Measurements from ENCODE around the gene CCR7.

Gene CCR7

GRCh38 chr17:40536295-40537171 lies 28.7 kb downstream of the CCR7 start:
- H3K4me3 Mint-ChIP-seq = no peak overlapping the region
- no peak for DNase-seq
- H3K27me3 Mint-ChIP-seq = peaks cover 20% of the 10 kb centered on the region

GRCh38 chr17:40535924-40536294 lies 29.4 kb downstream of the CCR7 start:
- no peaks in the 10 kb centered on the region for H3K9me3 Mint-ChIP-seq
- peaks cover 15% of the 10 kb centered on the region for H3K36me3 Mint-ChIP-seq
- H3K27ac Mint-ChIP-seq = peak overlapping the region; percentile 68
- H3K4me3 Mint-ChIP-seq = no peak overlapping the region
- H3K4me1 Mint-ChIP-seq = peaks cover 98% of the 10 kb centered on the region
- H3K27me3 Mint-ChIP-seq = peaks cover 20% of the 10 kb centered on the region
- no peak for DNase-seq
- CTCF ChIA-PET = interaction anchor here (0.7 to 15.0 kb wide), 7 partner anchors 23 to 176 kb away, joined by 3 to 271 read pairs (median 8); partner anchors contain the start of genes GJD3 and TOP2A

More at GRCh38 chr17:40536295-40537171, 28.7 kb downstream of the CCR7 start:
- CTCF ChIA-PET = interaction anchor here (0.9 to 15.0 kb wide), 6 partner anchors 12 to 176 kb away, joined by 3 to 271 read pairs (median 6); partner anchors contain the start of gene GJD3
- Mint-ChIP-seq H3K27ac (no peak overlapping the region), H3K36me3 (peaks cover 14% of the 10 kb centered on the region), H3K4me1 (peaks cover 98% of the 10 kb centered on the region), H3K9me3 (no peaks in the 10 kb centered on the region)

GRCh38 chr17:40535438-40535837 lies 29.8 kb downstream of the CCR7 start:
- Mint-ChIP-seq H3K4me1 (peaks cover 98% of the 10 kb centered on the region), H3K27ac (peak overlapping the region; percentile 68), H3K27me3 (peaks cover 20% of the 10 kb centered on the region), H3K9me3 (no peaks in the 10 kb centered on the region), H3K4me3 (no peak overlapping the region), H3K36me3 (peaks cover 18% of the 10 kb centered on the region)
- CTCF ChIA-PET = interaction anchor here (0.6 to 15.0 kb wide), 12 partner anchors 16 to 507 kb away, joined by 3 to 271 read pairs (median 10); partner anchors contain the start of genes GJD3 and TOP2A
- no peak for DNase-seq

GRCh38 chr17:40534371-40535189 lies 30.7 kb downstream of the CCR7 start:
- H3K4me1 Mint-ChIP-seq = peaks cover 96% of the 10 kb centered on the region
- H3K36me3 Mint-ChIP-seq = peaks cover 22% of the 10 kb centered on the region
- H3K27ac Mint-ChIP-seq = peak overlapping the region; percentile 81
- DNase-seq = no peak
- peaks cover 20% of the 10 kb centered on the region for H3K27me3 Mint-ChIP-seq
- H3K9me3 Mint-ChIP-seq = no peaks in the 10 kb centered on the region
- CTCF ChIA-PET = interaction anchor here (0.6 to 15.0 kb wide), 15 partner anchors 11 to 506 kb away, joined by 3 to 271 read pairs (median 22); partner anchors contain the start of genes GJD3, IGFBP4 and TOP2A
- H3K4me3 Mint-ChIP-seq = no peak overlapping the region

- no peak for DNase-seq
- H3K4me3 Mint-ChIP-seq = peak overlapping the region; percentile 59
Measured at GRCh38 chr17:40533896-40534295, 31.4 kb downstream of the CCR7 start.

GRCh38 chr17:40532520-40533253 lies 32.6 kb downstream of the CCR7 start:
- H3K4me1 Mint-ChIP-seq = peaks cover 96% of the 10 kb centered on the region
- H3K9me3 Mint-ChIP-seq = no peaks in the 10 kb centered on the region
- DNase-seq = peak; percentile 10
- H3K27me3 Mint-ChIP-seq = peaks cover 16% of the 10 kb centered on the region
- peaks cover 21% of the 10 kb centered on the region for H3K36me3 Mint-ChIP-seq
- H3K4me3 Mint-ChIP-seq = no peak overlapping the region
- H3K27ac Mint-ChIP-seq = peak overlapping the region; percentile 95
- CTCF ChIA-PET = interaction anchor here (0.7 to 15.0 kb wide), 34 partner anchors 8 to 420 kb away, joined by 3 to 271 read pairs (median 6); partner anchors contain the start of genes GJD3, IGFBP4 and TOP2A

More at GRCh38 chr17:40533896-40534295, 31.4 kb downstream of the CCR7 start:
- CTCF ChIA-PET = interaction anchor here (0.6 to 15.0 kb wide), 31 partner anchors 8 to 231 kb away, joined by 3 to 271 read pairs (median 6); partner anchors contain the start of genes GJD3, IGFBP4 and TOP2A
- Mint-ChIP-seq H3K36me3 (peaks cover 19% of the 10 kb centered on the region), H3K27me3 (peaks cover 20% of the 10 kb centered on the region), H3K4me1 (peaks cover 96% of the 10 kb centered on the region), H3K9me3 (no peaks in the 10 kb centered on the region), H3K27ac (peak overlapping the region; percentile 95)

GRCh38 chr17:40531051-40531991 lies 34.0 kb downstream of the CCR7 start:
- peaks cover 93% of the 10 kb centered on the region for H3K4me1 Mint-ChIP-seq
- CTCF ChIA-PET = interaction anchor here (0.6 to 15.0 kb wide), 26 partner anchors 11 to 461 kb away, joined by 3 to 271 read pairs (median 11); partner anchors contain the start of genes GJD3, IGFBP4 and TOP2A
- H3K36me3 Mint-ChIP-seq = peaks cover 32% of the 10 kb centered on the region
- no peak overlapping the region for H3K4me3 Mint-ChIP-seq
- peaks cover 8% of the 10 kb centered on the region for H3K27me3 Mint-ChIP-seq
- DNase-seq = peak; percentile 72
- H3K9me3 Mint-ChIP-seq = peaks cover 3% of the 10 kb centered on the region
- peak overlapping the region; percentile 95 for H3K27ac Mint-ChIP-seq

GRCh38 chr17:40530531-40530994 lies 34.7 kb downstream of the CCR7 start:
- peaks cover under 1% of the 10 kb centered on the region for H3K27me3 Mint-ChIP-seq
- H3K27ac Mint-ChIP-seq = peak overlapping the region; percentile 95
- H3K4me3 Mint-ChIP-seq = no peak overlapping the region
- DNase-seq = no peak
- H3K9me3 Mint-ChIP-seq = peaks cover 8% of the 10 kb centered on the region
- peaks cover 36% of the 10 kb centered on the region for H3K36me3 Mint-ChIP-seq
- CTCF ChIA-PET = interaction anchor here (0.6 to 9.4 kb wide), 8 partner anchors 12 to 170 kb away, joined by 3 to 123 read pairs (median 6); partner anchors contain the start of genes GJD3 and IGFBP4
- H3K4me1 Mint-ChIP-seq = peaks cover 92% of the 10 kb centered on the region

GRCh38 chr17:40529991-40530390 lies 35.3 kb downstream of the CCR7 start:
- no peak for DNase-seq

GRCh38 chr17:40528692-40529417 lies 36.4 kb downstream of the CCR7 start:
- H3K9me3 Mint-ChIP-seq = peaks cover 25% of the 10 kb centered on the region
- peak; percentile 51 for DNase-seq
- H3K4me3 Mint-ChIP-seq = no peak overlapping the region
- peak overlapping the region; percentile 89 for H3K27ac Mint-ChIP-seq
- no peaks in the 10 kb centered on the region for H3K27me3 Mint-ChIP-seq
- CTCF ChIA-PET = interaction anchor here (2.8 to 9.4 kb wide), 3 partner anchors 10 to 86 kb away, joined by 10 to 79 read pairs (median 16); partner anchors contain the start of gene IGFBP4
- peaks cover 52% of the 10 kb centered on the region for H3K36me3 Mint-ChIP-seq
- H3K4me1 Mint-ChIP-seq = peaks cover 90% of the 10 kb centered on the region

More at GRCh38 chr17:40529991-40530390, 35.3 kb downstream of the CCR7 start:
- peak overlapping the region; percentile 34 for H3K27ac Mint-ChIP-seq
- H3K4me1 Mint-ChIP-seq = peaks cover 90% of the 10 kb centered on the region
- peaks cover 14% of the 10 kb centered on the region for H3K9me3 Mint-ChIP-seq
- H3K27me3 Mint-ChIP-seq = no peaks in the 10 kb centered on the region
- CTCF ChIA-PET = interaction anchor here (0.8 to 9.4 kb wide), 7 partner anchors 11 to 170 kb away, joined by 3 to 123 read pairs (median 10); partner anchors contain the start of genes GJD3 and IGFBP4
- H3K4me3 Mint-ChIP-seq = no peak overlapping the region
- H3K36me3 Mint-ChIP-seq = peaks cover 42% of the 10 kb centered on the region

GRCh38 chr17:40526668-40527067 lies 38.6 kb downstream of the CCR7 start:
- H3K4me1 Mint-ChIP-seq = peaks cover 87% of the 10 kb centered on the region
- H3K4me3 Mint-ChIP-seq = no peak overlapping the region
- CTCF ChIA-PET = interaction anchor here (5.0 to 9.4 kb wide), 2 partner anchors 8 to 50 kb away, joined by 16 to 79 read pairs; no protein-coding TSS in a partner anchor
- peak overlapping the region; percentile 47 for H3K27ac Mint-ChIP-seq
- peaks cover 37% of the 10 kb centered on the region for H3K9me3 Mint-ChIP-seq
- H3K27me3 Mint-ChIP-seq = no peaks in the 10 kb centered on the region
- peaks cover 69% of the 10 kb centered on the region for H3K36me3 Mint-ChIP-seq
- DNase-seq = no peak

All from activated naive CD4-positive, alpha-beta T cell treated with anti-CD3 and anti-CD28 coated beads, Interleukin-2, amount 10 ng/mL, durations not matched to agents 7 days and 5 days (primary cell).